Activated naive CD8-positive, alpha-beta T cell treated with anti-CD3 and anti-CD28 coated beads for 36 hours (primary cell): Measurements from ENCODE around the gene CALCOCO2. TPM values are rescaled to one million over a fixed set of nuclear protein-coding genes. Genes with fewer than 3 reads are reported as not detected.
"Not testable (repeated sequence)": the region's sequence is repeated elsewhere in the genome, so short reads cannot be mapped to it uniquely, and the experiment has no call there.

ENCODE experiments used
- DNase-seq: peaks from one replicate; pipeline ENCODE4 v3.0.0; 2021
- H3K27ac Mint-ChIP-seq: one replicate; pipeline ENCODE4 v1.8.0; 2022; ENCODE audit warnings: mild to moderate bottlenecking, moderate library complexity, mixed read lengths
- H3K27me3 Mint-ChIP-seq: one replicate; pipeline ENCODE4 v1.8.0; 2022; ENCODE audit warnings: mild to moderate bottlenecking, mixed read lengths
- H3K36me3 Mint-ChIP-seq: one replicate; pipeline ENCODE4 v1.8.0; 2021; ENCODE audit warnings: mild to moderate bottlenecking, mixed read lengths
- H3K4me1 Mint-ChIP-seq: one replicate; pipeline ENCODE4 v1.8.0; 2021; ENCODE audit warnings: mixed read lengths
- H3K4me3 Mint-ChIP-seq: one replicate; pipeline ENCODE4 v1.8.0; 2022; ENCODE audit warnings: mild to moderate bottlenecking, moderate library complexity, mixed read lengths
- H3K9me3 Mint-ChIP-seq: one replicate; pipeline ENCODE4 v1.8.0; 2022; ENCODE audit warnings: mixed read lengths
- total RNA-seq, 2 experiments: library from RNA; stranded (reverse); gene quantifications; one replicate each; pipeline ENCODE4 v1.2.3, GENCODE V29; 2021

CALCOCO2 gene
- total RNA-seq: 10 to 100 TPM; 69.3 to 75.8 TPM

- Mint-ChIP-seq H3K36me3 (peaks cover 17% of the 10 kb centered on the region), H3K27ac (peak within 1 kb of the TSS; percentile 96), H3K4me3 (peak within 1 kb of the TSS; percentile 97), H3K27me3 (no peaks in the 10 kb centered on the region), H3K9me3 (no peaks in the 10 kb centered on the region), H3K4me1 (peaks cover 47% of the 10 kb centered on the region)
- DNase-seq: peak; percentile 89
These were observed at the start of gene CALCOCO2 for GRCh38 chr17:48830840-48831548. Gene CALCOCO2 (plus strand): TSS chr17:48831035. CDS start chr17:48841708, 10,673 bp downstream.

- Mint-ChIP-seq H3K27me3 (peaks cover 16% of the 10 kb centered on the region), H3K4me1 (peaks cover 7% of the 10 kb centered on the region), H3K9me3 (no peaks in the 10 kb centered on the region), H3K27ac (no peak overlapping the region), H3K4me3 (no peak overlapping the region), H3K36me3 (no peaks in the 10 kb centered on the region)
- DNase-seq: no peak
These were observed 43.0 kb upstream of the CALCOCO2 start for GRCh38 chr17:48787828-48788227.

- Mint-ChIP-seq H3K4me1 (peaks cover 7% of the 10 kb centered on the region), H3K9me3 (no peaks in the 10 kb centered on the region), H3K36me3 (no peaks in the 10 kb centered on the region), H3K4me3 (no peak overlapping the region), H3K27me3 (peaks cover 21% of the 10 kb centered on the region), H3K27ac (no peak overlapping the region)
- no peak for DNase-seq
These were observed 40.2 kb upstream of the CALCOCO2 start for GRCh38 chr17:48790607-48791127.

- no peaks in the 10 kb centered on the region for H3K36me3 Mint-ChIP-seq
- H3K27me3 Mint-ChIP-seq: peaks cover 21% of the 10 kb centered on the region
- no peak overlapping the region for H3K4me3 Mint-ChIP-seq
- DNase-seq: peak; percentile 43
- peaks cover 7% of the 10 kb centered on the region for H3K4me1 Mint-ChIP-seq
- H3K9me3 Mint-ChIP-seq: no peaks in the 10 kb centered on the region
- H3K27ac Mint-ChIP-seq: no peak overlapping the region
These were observed 39.5 kb upstream of the CALCOCO2 start for GRCh38 chr17:48791128-48792032.

- no peak for DNase-seq
- Mint-ChIP-seq H3K27me3 (peaks cover 27% of the 10 kb centered on the region), H3K36me3 (no peaks in the 10 kb centered on the region), H3K4me3 (no peak overlapping the region), H3K27ac (no peak overlapping the region), H3K4me1 (peaks cover 7% of the 10 kb centered on the region), H3K9me3 (no peaks in the 10 kb centered on the region)
These were observed 38.6 kb upstream of the CALCOCO2 start for GRCh38 chr17:48792033-48792798.

DNA sequence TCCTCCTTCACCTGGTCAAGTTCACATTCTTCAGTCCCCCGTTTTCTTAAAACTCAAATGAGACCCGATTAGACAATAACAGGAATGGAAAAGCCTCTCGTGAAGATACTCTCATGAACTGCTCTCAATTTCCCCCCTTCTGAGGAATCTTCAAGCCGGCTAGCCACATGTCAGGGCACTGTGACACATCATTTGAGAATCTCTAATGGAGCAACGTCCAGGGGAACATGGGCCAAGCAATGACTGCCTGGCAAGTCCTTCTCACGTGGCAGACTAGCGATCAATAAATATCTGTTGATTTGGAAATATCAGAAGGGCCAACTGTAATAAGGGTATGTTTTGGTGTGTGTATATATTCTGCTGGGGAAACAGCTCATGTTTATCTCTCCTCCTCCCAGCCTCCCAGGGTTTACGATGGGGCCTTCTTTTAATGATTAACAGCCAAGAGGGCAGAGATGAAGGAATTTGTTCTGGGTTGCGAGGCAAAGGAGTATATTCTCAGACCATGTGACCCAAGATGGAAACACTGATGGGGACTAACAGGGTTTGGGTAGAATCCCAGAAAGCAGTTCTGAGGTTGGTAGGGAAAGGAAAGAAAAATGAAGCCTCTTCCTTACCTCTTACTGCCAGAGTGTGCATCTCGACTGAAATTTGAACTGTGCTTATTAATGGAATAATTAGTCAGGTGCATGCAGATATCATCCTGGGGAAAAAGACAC, 35.2 kb upstream of the CALCOCO2 start:
- no peak for DNase-seq
- H3K27me3 Mint-ChIP-seq: peaks cover 21% of the 10 kb centered on the region
- no peak overlapping the region for H3K27ac Mint-ChIP-seq
- no peaks in the 10 kb centered on the region for H3K9me3 Mint-ChIP-seq
- peaks cover 7% of the 10 kb centered on the region for H3K4me1 Mint-ChIP-seq
- no peak overlapping the region for H3K4me3 Mint-ChIP-seq
- no peaks in the 10 kb centered on the region for H3K36me3 Mint-ChIP-seq

DNA sequence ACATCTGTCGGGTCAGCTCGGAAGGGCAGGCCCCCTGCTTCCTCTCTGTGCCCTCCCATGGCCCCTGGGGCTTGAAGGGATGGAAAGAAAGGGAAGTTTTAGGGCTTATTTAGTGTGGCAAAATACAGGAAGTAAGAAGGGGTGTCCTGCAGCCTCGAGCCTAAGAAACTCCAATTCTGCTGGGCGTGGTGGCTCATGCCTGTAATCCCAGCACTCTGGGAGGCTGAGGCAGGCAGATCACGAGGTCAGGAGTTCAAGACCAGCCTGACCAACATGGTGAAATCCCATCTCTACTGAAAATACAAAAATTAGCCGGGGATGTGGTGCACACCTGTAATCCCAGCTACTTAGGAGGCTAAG, 34.7 kb upstream of the CALCOCO2 start:
- H3K27ac Mint-ChIP-seq, DNase-seq, H3K36me3 Mint-ChIP-seq, H3K9me3 Mint-ChIP-seq, H3K4me3 Mint-ChIP-seq, H3K4me1 Mint-ChIP-seq: not testable (repeated sequence)
- H3K27me3 Mint-ChIP-seq: peaks cover 25% of the 10 kb centered on the region

DNA sequence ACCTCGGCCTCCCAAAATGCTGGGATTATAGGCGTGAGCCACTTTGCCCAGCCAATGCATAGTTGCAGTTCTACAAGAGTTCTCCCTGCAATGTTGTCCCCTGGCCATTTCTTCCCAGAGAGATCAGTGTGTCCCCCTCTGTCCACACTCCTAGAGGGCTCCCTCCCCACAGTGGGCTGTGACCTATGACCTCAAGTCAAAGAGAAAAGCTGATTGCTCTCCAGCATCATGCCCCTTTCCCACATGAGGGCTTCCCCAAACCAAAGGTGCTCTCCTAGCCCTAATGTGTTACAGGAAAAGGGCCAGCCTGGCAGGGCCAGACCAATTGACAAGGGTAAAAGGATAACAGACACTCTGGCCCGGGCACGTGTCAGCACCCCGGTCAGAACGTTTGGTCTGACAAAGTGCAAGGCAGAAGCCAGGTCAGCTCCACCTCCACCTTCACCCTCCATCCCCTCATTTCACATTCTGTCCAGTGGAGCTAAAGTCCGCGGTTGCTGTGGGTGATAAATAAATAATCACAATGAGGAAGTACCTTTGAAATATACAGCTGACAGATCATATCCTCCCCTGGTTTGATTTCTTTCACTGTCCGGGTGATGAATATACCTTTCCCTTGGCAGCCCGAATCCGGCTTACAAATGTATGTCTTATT, 31.6 kb upstream of the CALCOCO2 start:
- no peak for DNase-seq
- H3K27me3 Mint-ChIP-seq: peaks cover 20% of the 10 kb centered on the region
- H3K36me3 Mint-ChIP-seq: no peaks in the 10 kb centered on the region
- no peaks in the 10 kb centered on the region for H3K4me1 Mint-ChIP-seq
- no peak overlapping the region for H3K27ac Mint-ChIP-seq
- no peak overlapping the region for H3K4me3 Mint-ChIP-seq
- H3K9me3 Mint-ChIP-seq: no peaks in the 10 kb centered on the region

GRCh38 chr17:48800626-48801217, 30.1 kb upstream of the CALCOCO2 start:
- Mint-ChIP-seq H3K36me3 (no peaks in the 10 kb centered on the region), H3K27me3 (peaks cover 20% of the 10 kb centered on the region)
- no peak for DNase-seq

DNA sequence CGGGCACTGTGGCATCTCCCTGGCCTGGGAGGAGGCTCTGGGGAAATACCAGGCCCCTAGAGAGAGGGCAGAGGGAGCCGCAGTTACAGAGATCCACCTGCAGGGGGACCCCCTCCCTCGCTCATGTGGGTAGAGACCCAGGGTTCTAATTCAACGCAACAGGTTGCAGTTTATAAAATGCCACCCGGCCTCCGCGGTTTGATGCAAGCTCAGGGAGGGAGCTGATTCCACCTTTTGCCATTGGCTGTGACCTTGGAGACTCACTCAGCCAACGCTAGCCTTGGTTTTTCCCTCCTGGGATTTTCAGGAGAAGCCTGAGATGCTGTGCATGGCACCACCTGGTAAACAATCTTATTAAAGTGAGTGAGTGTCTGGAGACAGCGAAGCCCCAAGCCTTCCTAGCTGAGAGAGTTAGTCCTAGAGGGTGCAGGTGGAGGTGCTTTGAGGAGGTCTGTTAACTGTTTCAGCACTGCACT, 25.9 kb upstream of the CALCOCO2 start:
- no peaks in the 10 kb centered on the region for H3K9me3 Mint-ChIP-seq
- H3K4me3 Mint-ChIP-seq: no peak overlapping the region
- H3K4me1 Mint-ChIP-seq: no peaks in the 10 kb centered on the region
- H3K36me3 Mint-ChIP-seq: no peaks in the 10 kb centered on the region
- no peak overlapping the region for H3K27ac Mint-ChIP-seq
- DNase-seq: peak; percentile 68
- peaks cover 12% of the 10 kb centered on the region for H3K27me3 Mint-ChIP-seq

More at GRCh38 chr17:48800626-48801217, 30.1 kb upstream of the CALCOCO2 start:
- Mint-ChIP-seq H3K27ac (no peak overlapping the region), H3K4me1 (no peaks in the 10 kb centered on the region), H3K4me3 (no peak overlapping the region), H3K9me3 (no peaks in the 10 kb centered on the region)

GRCh38 chr17:48809182-48809581, 21.7 kb upstream of the CALCOCO2 start:
- H3K27ac Mint-ChIP-seq: no peak overlapping the region
- no peaks in the 10 kb centered on the region for H3K36me3 Mint-ChIP-seq
- no peaks in the 10 kb centered on the region for H3K9me3 Mint-ChIP-seq
- no peak overlapping the region for H3K4me3 Mint-ChIP-seq
- H3K27me3 Mint-ChIP-seq: peaks cover 24% of the 10 kb centered on the region
- H3K4me1 Mint-ChIP-seq: no peaks in the 10 kb centered on the region
- DNase-seq: no peak

GRCh38 chr17:48812001-48812400, 18.8 kb upstream of the CALCOCO2 start:
- Mint-ChIP-seq H3K4me3 (no peak overlapping the region), H3K4me1 (peaks cover 15% of the 10 kb centered on the region), H3K27me3 (peaks cover 46% of the 10 kb centered on the region), H3K36me3 (no peaks in the 10 kb centered on the region), H3K27ac (no peak overlapping the region), H3K9me3 (no peaks in the 10 kb centered on the region)
- no peak for DNase-seq

DNA sequence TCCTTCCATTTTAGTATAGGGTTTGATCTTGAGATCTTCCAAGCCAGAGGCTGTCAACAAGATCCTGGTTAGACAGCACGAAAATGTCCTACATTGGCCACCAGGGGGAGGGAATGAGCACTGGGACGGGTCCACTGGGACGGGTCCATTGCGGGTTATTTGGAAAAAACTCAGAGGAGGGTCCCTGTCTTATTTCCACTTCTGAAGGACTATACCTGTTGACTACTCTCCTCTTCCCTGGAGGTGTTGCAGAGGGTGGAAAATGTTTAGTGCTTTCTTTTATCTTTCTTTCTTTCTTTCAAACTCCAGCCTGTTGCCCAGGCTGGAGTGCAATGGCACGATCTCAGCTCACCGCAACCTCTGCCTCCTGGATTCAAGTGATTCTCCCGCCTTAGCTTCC, 16.3 kb upstream of the CALCOCO2 start:
- H3K4me1 Mint-ChIP-seq: peaks cover 21% of the 10 kb centered on the region

More for the DNA sequence above, 16.3 kb upstream of the CALCOCO2 start:
- no peak overlapping the region for H3K4me3 Mint-ChIP-seq
- no peak overlapping the region for H3K27ac Mint-ChIP-seq
- peak; percentile 55 for DNase-seq
- H3K27me3 Mint-ChIP-seq: peaks cover 67% of the 10 kb centered on the region
- no peaks in the 10 kb centered on the region for H3K36me3 Mint-ChIP-seq
- no peaks in the 10 kb centered on the region for H3K9me3 Mint-ChIP-seq
